ENCODE results near the gene CFAP77.

The CFAP77 gene

GRCh38 chr9:132481053-132481849, 71.2 kb downstream of the CFAP77 start:
- TF ChIP-seq CTCF (IDR thresholded peaks at IDR 0.05; ENCODE audit: low read depth, low read length): no peak
- no peak overlapping the region for H3K4me3 ChIP-seq (replicated peaks in 1 of 2; ENCODE audit: low read depth in 2 of 2, low read length in 2 of 2)

GRCh38 chr9:132482196-132482813, 72.3 kb downstream of the CFAP77 start:
- no peak for DNase-seq (ENCODE audit: low read depth in 2 of 2)
- TF ChIP-seq CTCF (IDR thresholded peaks at IDR 0.05; ENCODE audit: low read depth, low read length): no peak
- no peak overlapping the region for H3K4me3 ChIP-seq (replicated peaks in 1 of 2; ENCODE audit: low read depth in 2 of 2, low read length in 2 of 2)

More at GRCh38 chr9:132481053-132481849, 71.2 kb downstream of the CFAP77 start:
- no peak for DNase-seq (ENCODE audit: low read depth in 2 of 2)

- H3K4me3 ChIP-seq (replicated peaks in 1 of 2; ENCODE audit: low read depth in 2 of 2, low read length in 2 of 2): no peak overlapping the region
- DNase-seq (ENCODE audit: low read depth in 2 of 2): no peak
- no peak for TF ChIP-seq CTCF (IDR thresholded peaks at IDR 0.05; ENCODE audit: low read depth, low read length)
Measured at GRCh38 chr9:132485393-132485792, 75.4 kb downstream of the CFAP77 start.

GRCh38 chr9:132486706-132487350, 76.8 kb downstream of the CFAP77 start:
- no peak for TF ChIP-seq CTCF (IDR thresholded peaks at IDR 0.05; ENCODE audit: low read depth, low read length)
- no peak for DNase-seq (ENCODE audit: low read depth in 2 of 2)
- H3K4me3 ChIP-seq (replicated peaks in 1 of 2; ENCODE audit: low read depth in 2 of 2, low read length in 2 of 2): no peak overlapping the region

GRCh38 chr9:132487351-132487791, 77.4 kb downstream of the CFAP77 start:
- no peak for DNase-seq (ENCODE audit: low read depth in 2 of 2)
- no peak for TF ChIP-seq CTCF (IDR thresholded peaks at IDR 0.05; ENCODE audit: low read depth, low read length)
- H3K4me3 ChIP-seq (replicated peaks in 1 of 2; ENCODE audit: low read depth in 2 of 2, low read length in 2 of 2): no peak overlapping the region

GRCh38 chr9:132487980-132488535, 78.0 kb downstream of the CFAP77 start:
- DNase-seq (ENCODE audit: low read depth in 2 of 2): no peak
- TF ChIP-seq CTCF (IDR thresholded peaks at IDR 0.05; ENCODE audit: low read depth, low read length): no peak
- no peak overlapping the region for H3K4me3 ChIP-seq (replicated peaks in 1 of 2; ENCODE audit: low read depth in 2 of 2, low read length in 2 of 2)

All from cardiac fibroblast (primary cell).